Activated T-helper 1 cell treated with anti-CD3 and anti-CD28 coated beads, Interleukin-2, amount 50 U/mL, for 16 hours (primary cell): Measurements from ENCODE around the gene GRIK2.
"Not testable (repeated sequence)": the region's sequence is repeated elsewhere in the genome, so short reads cannot be mapped to it uniquely, and the experiment has no call there.

Source experiments
- DNase-seq, 2 donors: peaks; one replicate each; pipeline ENCODE4 v3.0.0-alpha.2; 2020; ENCODE audit warnings: low read depth in 1 of 2, low spot score in 1 of 2

Gene GRIK2

GRCh38 chr6:101626269-101626668 lies 232.8 kb downstream of the GRIK2 start:
- no peak for DNase-seq

DNA sequence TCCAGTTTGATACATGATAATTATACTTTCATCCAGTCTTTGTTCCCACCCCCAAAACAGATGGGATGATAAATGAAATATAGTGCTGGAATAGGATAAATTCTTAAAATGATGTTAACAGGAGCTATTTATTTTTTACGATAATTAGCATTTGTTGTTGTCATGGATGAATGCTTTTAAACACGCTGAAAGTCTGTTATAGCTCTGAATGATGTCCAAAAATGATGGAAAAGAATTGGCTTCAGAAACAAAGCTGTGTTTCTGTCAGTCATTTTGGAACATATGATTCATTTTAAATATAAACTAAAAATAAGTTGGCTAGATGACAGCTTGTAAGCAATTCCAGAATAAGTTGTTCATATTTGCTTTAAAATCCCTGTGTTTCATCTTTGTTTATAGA lies 237.4 kb downstream of the GRIK2 start:
- no peak for DNase-seq

- no peak for DNase-seq
Measured at GRCh38 chr6:101633081-101633480, 239.6 kb downstream of the GRIK2 start.

DNA sequence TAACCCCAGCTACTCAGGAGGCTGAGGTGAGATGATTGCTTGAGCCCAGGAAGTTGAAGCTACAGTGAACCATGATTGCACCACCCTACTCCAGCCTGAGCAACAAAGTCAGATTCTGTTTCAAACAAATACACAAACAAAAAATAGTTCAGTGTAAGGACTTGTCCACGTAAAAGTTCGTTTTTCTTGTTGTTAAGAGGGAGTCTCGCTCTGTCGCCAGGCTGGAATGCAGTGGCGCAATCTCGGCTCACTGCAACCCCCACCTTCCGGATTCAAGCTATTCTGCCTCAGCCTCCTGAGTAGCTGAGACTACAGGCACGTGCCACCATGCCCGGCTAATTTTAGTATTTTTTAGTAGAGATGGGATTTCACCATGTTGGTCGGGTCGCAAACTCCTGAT lies 245.4 kb downstream of the GRIK2 start:
- DNase-seq, result not testable (repeated sequence)

- no peak for DNase-seq
Measured at GRCh38 chr6:101640131-101640530, 246.6 kb downstream of the GRIK2 start.

GRCh38 chr6:101645770-101646169 lies 252.3 kb downstream of the GRIK2 start:
- DNase-seq, result no peak

GRCh38 chr6:101650402-101651100 lies 257.0 kb downstream of the GRIK2 start:
- no peak for DNase-seq

DNA sequence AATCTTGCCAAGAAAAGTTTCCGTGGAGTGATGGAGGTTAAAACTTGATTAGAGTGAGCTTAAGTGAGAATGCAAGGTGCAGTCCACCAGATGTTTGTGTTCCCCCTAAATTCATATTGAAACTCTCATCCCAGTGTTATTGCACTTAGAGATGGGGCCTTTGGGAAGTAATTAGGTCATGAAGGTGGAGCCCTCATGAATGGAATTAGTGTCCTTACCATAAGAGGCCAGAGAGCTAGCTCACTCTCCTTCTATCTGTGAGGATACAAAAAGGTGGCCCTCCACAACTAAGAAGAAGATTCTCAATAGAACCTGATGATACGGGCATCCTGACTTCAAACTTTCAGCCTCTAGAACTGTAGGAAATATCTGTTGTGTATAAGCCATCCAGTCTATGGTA lies 258.6 kb downstream of the GRIK2 start:
- DNase-seq, result no peak

- DNase-seq, result no peak
Measured at GRCh38 chr6:101655109-101655508, 261.6 kb downstream of the GRIK2 start.

GRCh38 chr6:101662111-101662897 lies 268.8 kb downstream of the GRIK2 start:
- no peak for DNase-seq

DNA sequence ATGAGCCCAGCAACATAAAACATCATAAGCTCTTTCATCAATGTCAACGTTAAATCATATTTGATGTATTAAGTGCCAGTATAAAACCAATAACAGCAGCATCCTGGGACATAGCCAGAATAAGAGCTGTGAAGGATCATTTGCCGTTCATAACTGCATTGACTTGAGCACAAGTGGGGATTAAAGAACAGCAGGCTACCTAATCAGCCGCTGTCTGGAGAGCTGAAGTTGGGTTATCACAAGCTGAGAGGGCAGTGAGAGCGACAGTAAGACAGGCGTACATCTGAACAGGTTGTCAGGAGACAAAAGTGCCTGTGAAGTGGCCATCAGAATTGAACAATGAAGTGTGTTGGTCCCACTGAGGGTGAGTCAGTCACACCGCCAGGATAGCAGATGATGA lies 269.6 kb downstream of the GRIK2 start:
- no peak for DNase-seq

DNA sequence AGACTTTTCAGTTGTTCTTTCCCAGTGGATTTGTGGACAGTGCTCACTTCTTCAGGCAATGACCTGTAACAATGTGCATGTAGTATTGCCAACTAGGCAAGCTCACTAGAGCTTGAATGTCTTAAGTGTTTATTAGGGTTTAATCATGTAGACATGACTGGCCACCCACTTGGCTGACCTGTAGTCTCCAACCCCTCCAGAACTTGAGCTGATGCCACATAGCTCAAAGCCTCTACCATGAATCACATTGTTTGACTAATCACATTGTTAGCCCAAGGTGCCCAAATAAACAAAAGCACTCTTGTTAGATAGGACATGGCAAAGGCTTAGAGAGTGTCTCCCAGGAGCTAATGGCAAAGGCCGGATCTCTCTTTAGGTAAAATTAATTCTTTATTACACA lies 272.7 kb downstream of the GRIK2 start:
- DNase-seq, result no peak

- DNase-seq, result no peak
Measured at GRCh38 chr6:101668496-101669030, 275.1 kb downstream of the GRIK2 start.

GRCh38 chr6:101676187-101676586 lies 282.7 kb downstream of the GRIK2 start:
- no peak for DNase-seq

- DNase-seq, result no peak
Measured at GRCh38 chr6:101682937-101683336, 289.4 kb downstream of the GRIK2 start.

- DNase-seq, result no peak
Measured at GRCh38 chr6:101683884-101684283, 290.4 kb downstream of the GRIK2 start.

GRCh38 chr6:101686653-101687052 lies 293.1 kb downstream of the GRIK2 start:
- no peak for DNase-seq

- DNase-seq, result no peak
Measured at GRCh38 chr6:101689156-101689555, 295.6 kb downstream of the GRIK2 start.

- DNase-seq, result no peak
Measured at GRCh38 chr6:101689695-101690094, 296.2 kb downstream of the GRIK2 start.

GRCh38 chr6:101700655-101701054 lies 307.1 kb downstream of the GRIK2 start:
- DNase-seq, result no peak

DNA sequence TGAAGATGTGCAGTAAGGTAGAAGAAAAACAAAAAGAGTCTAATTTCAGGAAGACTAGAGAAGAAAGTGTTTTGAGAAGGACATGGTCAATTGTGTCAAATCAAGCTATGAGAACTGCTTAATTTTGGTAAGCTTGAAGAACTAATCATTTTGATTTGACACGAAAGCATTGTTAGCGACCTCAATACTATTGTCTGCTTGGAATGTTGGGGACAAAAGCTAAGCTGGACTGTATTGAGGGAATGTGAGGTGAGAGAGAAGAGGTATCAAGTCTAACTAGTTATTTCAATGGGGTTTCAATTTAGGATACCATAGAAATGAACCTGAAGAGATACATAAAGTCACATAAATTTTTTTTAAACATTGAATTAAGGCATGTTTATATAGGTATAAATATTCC lies 309.8 kb downstream of the GRIK2 start:
- no peak for DNase-seq

GRCh38 chr6:101705866-101706265 lies 312.4 kb downstream of the GRIK2 start:
- no peak for DNase-seq
